Stomach (tissue), 9 donors: ENCODE results near the gene GPR35. TPM values are rescaled to one million over a fixed set of nuclear protein-coding genes. Genes with fewer than 3 reads are reported as not detected.
A peak's percentile ranks its signal among the peaks of the same experiment; 100 is the strongest.

Experiments used
- DNase-seq, 2 donors: peaks; one replicate each; pipeline versions ENCODE4 v3.0.0 to v3.0.0-alpha.2; 2013 to 2019
- H3K27ac ChIP-seq, 5 donors: fragments of 200-600 bp in 4 of 5; sonication (generic) in 4 of 5; one replicate each; pipeline ENCODE4 v1.5.1; 2013 to 2019; ENCODE audit warnings: mild to moderate bottlenecking in 1 of 5, moderate library complexity in 1 of 5
- H3K27me3 ChIP-seq, 3 donors: fragments of 200-600 bp; sonication (generic); one replicate each; pipeline ENCODE4 v1.5.1; 2017 to 2019; ENCODE audit warnings: mixed run types in 1 of 3
- H3K36me3 ChIP-seq, 4 donors: fragments of 200-600 bp; sonication (generic); 1 replicate in 3 of 4; 2 replicates in 1 of 4; pipeline ENCODE4 v1.5.1; 2016 to 2019
- H3K4me1 ChIP-seq, 4 donors: fragments of 200-600 bp; sonication (generic); one replicate each; pipeline ENCODE4 v1.5.1; 2016 to 2019
- H3K4me3 ChIP-seq, 4 donors: fragments of 200-600 bp; sonication (generic) in 3 of 4; one replicate each; pipeline ENCODE4 v1.5.1; 2016 to 2019; ENCODE audit warnings: mild to moderate bottlenecking in 1 of 4
- H3K9me3 ChIP-seq, 4 donors: fragments of 200-600 bp; sonication (generic); one replicate each; pipeline ENCODE4 v1.5.1; 2016 to 2019
- EP300 ChIP-seq: sonication (generic); formaldehyde crosslinking; IDR thresholded peaks from one replicate; pipeline ENCODE4 v1.6.1; 2017; ENCODE audit warnings: antibody characterized with exemption
- POLR2A ChIP-seq, 4 donors: fragments of 450-650 bp; IDR thresholded peaks; one replicate each; pipeline ENCODE4 v1.6.1; 2016; ENCODE audit warnings: antibody characterized with exemption in 4 of 4, control low read depth in 2 of 4, mild to moderate bottlenecking in 1 of 4, moderate library complexity in 1 of 4
- POLR2AphosphoS5 ChIP-seq, 3 donors: sonication (generic); formaldehyde crosslinking; IDR thresholded peaks; one replicate each; pipeline ENCODE4 v1.6.1; 2016; ENCODE audit warnings: antibody characterized with exemption in 3 of 3
- WGBS, 5 donors: extraction: QIAGEN DNeasy Blood & Tissue Kit in 3 of 5; methylation state at CpG; one replicate each; pipeline versions ENCODE4 v1.1.5 to v1.1.7; 2013 to 2018; 5-methylcytosine and 5-hydroxymethylcytosine counted together
- intact Hi-C: fragments of 100-400 bp; cut with DNase I; formaldehyde crosslinking; loops from one replicate; pipeline ENCODE4 v1.15.1; 2023; ENCODE audit warnings: low total_unique reads
- polyA plus RNA-seq, 3 donors: library from polyadenylated mRNA; stranded (reverse); fragments of 200-250 nt; gene quantifications; one replicate each; pipeline ENCODE4 v1.2.3, GENCODE V29; 2013
- total RNA-seq, 5 donors: library from RNA; depleted of rRNA; stranded (reverse); fragments of >200 nt; gene quantifications; one replicate each; pipeline versions ENCODE4 v1.1.0 to v1.2.3, GENCODE V29; 2014 to 2016
- TF ChIP-seq, protein P1 (sequence below), 7 experiments: fragments of 450-650 bp in 4 of 7; fragments of 200-600 bp in 3 of 7; sonication (generic) in 3 of 7; IDR thresholded peaks; one replicate each; pipeline ENCODE4 v1.5.1; 2016 to 2019; ENCODE audit warnings: antibody characterized with exemption in 7 of 7, control low read depth in 2 of 7, mild to moderate bottlenecking in 1 of 7
- donor health status: healthy with polysubstance abuse.
- donor health status: Bipolar disorder and iron deficiency.
- donor health status: healthy.

The GPR35 gene
- total and polyA plus RNA-seq, 8 donors, result 8.5 to 68.9 (median 12.9) TPM

DNA sequence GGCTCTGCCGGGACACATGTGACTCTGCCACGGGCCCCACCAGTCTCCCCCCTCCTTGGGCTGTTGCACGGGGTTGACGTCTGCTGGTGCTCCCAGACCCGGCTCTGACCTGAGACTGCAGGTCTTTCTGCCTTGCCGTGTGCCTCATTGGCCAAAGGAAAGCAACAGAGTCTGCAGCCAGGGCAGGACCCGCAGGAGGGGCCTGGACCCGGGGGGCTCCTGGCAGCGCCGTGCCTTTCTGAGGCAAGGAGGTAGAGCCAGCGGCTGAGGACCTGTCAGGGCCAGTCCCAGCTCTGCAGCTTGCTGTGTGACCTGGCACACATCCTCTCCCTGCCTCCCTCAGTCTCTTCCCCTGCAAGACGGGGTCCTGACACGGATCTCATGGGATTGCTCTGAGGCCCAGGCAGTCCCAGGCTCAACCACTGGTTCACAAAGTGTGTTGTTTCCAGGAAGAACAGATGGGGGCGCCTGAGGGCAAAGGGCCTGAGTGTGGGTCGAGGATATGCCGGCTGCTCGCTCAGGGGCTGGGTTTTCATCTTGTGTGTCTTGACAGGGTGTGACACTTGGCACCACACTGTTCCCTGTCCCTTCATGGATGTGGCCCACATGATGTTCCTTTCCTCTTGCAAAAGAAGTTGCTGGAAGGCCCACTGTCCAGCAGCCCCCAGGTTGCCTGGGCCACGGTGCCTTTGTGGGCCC is 29.8 kb upstream of the GPR35 start:
- intact Hi-C loops, result no loop called here
- H3K4me3 ChIP-seq, result peak overlapping the region in 1 of 4 donors; percentile 3
- H3K36me3 ChIP-seq, result peaks cover 16 to 97% (median 94%) of the 10 kb centered on the region in 4 donors
- TF ChIP-seq, protein P1, sequence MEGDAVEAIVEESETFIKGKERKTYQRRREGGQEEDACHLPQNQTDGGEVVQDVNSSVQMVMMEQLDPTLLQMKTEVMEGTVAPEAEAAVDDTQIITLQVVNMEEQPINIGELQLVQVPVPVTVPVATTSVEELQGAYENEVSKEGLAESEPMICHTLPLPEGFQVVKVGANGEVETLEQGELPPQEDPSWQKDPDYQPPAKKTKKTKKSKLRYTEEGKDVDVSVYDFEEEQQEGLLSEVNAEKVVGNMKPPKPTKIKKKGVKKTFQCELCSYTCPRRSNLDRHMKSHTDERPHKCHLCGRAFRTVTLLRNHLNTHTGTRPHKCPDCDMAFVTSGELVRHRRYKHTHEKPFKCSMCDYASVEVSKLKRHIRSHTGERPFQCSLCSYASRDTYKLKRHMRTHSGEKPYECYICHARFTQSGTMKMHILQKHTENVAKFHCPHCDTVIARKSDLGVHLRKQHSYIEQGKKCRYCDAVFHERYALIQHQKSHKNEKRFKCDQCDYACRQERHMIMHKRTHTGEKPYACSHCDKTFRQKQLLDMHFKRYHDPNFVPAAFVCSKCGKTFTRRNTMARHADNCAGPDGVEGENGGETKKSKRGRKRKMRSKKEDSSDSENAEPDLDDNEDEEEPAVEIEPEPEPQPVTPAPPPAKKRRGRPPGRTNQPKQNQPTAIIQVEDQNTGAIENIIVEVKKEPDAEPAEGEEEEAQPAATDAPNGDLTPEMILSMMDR (IDR thresholded peaks at IDR 0.05), result peak in 1 of 7 experiments; percentile 5
- TF ChIP-seq EP300 (no peak), POLR2A (IDR thresholded peaks at IDR 0.05) (no peak), POLR2AphosphoS5 (IDR thresholded peaks at IDR 0.05) (no peak)
- WGBS, 5 donors, result 59 to 82% (median 70%) methylated on average over 9 to 18 of the region's 18 CpGs
- peak overlapping the region in 2 of 5 donors; percentile 29 to 58 for H3K27ac ChIP-seq
- H3K4me1 ChIP-seq, result peaks cover 10 to 42% (median 33%) of the 10 kb centered on the region in 4 donors
- H3K27me3 ChIP-seq, result no peaks in the 10 kb centered on the region
- DNase-seq, result no peak
- H3K9me3 ChIP-seq, result no peaks in the 10 kb centered on the region

DNA sequence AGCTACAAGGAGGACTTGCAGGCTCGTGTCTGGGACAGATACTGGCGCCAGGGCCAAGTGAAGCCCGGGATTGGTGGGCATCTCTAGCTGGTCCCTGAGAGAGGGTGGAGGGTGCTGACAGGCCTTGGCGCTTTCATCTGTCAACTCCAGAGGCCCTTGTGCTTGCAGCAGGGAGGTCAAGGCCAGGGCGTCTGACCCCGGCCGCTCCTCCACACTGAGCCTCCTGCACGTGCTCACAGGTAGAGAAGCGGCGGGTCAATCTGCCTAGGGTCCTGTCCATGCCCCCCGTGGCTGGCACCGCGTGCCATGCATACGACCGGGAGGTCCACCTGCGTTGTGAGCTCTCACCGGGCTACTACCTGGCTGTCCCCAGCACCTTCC is 29.2 kb upstream of the GPR35 start:
- Histone ChIP-seq H3K4me3 (peak overlapping the region in 2 of 4 donors; percentile 3 to 14), H3K27ac (peak overlapping the region; percentile 14 to 58 (median 22)), H3K9me3 (no peaks in the 10 kb centered on the region), H3K4me1 (peaks cover 10 to 42% (median 33%) of the 10 kb centered on the region in 4 donors), H3K27me3 (no peaks in the 10 kb centered on the region), H3K36me3 (peaks cover 16 to 97% (median 92%) of the 10 kb centered on the region in 4 donors)
- DNase-seq, result no peak
- TF ChIP-seq POLR2AphosphoS5 (IDR thresholded peaks at IDR 0.05) (no peak), POLR2A (IDR thresholded peaks at IDR 0.05) (no peak), EP300 (no peak)
- TF ChIP-seq, protein P1 (IDR thresholded peaks at IDR 0.05), result no peak
- intact Hi-C loops, result no loop called here
- WGBS, 5 donors, result 45 to 80% (median 60%) methylated on average over 1 to 17 of the region's 17 CpGs

DNA sequence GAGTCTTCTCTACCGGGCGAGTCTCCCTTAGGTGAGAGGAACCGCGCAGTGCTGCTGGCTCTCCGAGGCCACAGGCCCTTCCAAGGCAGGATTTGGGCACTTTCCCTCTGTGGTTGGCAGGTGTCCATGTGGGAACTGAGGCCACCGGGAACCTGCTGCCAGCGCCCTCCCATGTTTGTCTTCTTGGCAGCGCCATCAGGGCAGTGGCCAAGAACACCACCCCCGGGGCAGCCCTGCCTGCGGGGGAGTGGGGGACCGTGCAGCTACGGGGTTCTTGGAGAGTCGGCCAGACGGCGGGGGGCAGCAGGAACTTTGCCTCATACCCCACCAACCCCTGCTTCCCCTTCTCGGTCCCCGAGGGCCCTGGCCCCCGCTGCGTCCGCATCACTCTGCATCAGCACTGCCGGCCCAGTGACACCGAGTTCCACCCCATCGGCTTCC is 28.8 kb upstream of the GPR35 start:
- H3K9me3 ChIP-seq, result no peaks in the 10 kb centered on the region
- intact Hi-C loops, result no loop called here
- peak in 1 of 2 donors; percentile 90 for DNase-seq
- H3K4me1 ChIP-seq, result peaks cover 10 to 42% (median 33%) of the 10 kb centered on the region in 4 donors
- 37 to 63% (median 57%) methylated on average over 20 to 23 of the region's 23 CpGs for WGBS, 5 donors
- peaks cover 16 to 96% (median 91%) of the 10 kb centered on the region in 4 donors for H3K36me3 ChIP-seq
- peak in 2 of 3 donors; percentile 7 to 40 for TF ChIP-seq POLR2AphosphoS5 (IDR thresholded peaks at IDR 0.05)
- no peak for TF ChIP-seq POLR2A (IDR thresholded peaks at IDR 0.05)
- no peaks in the 10 kb centered on the region for H3K27me3 ChIP-seq
- H3K27ac ChIP-seq, result peak overlapping the region in 4 of 5 donors; percentile 14 to 58 (median 26)
- peak overlapping the region in 2 of 4 donors; percentile 3 to 14 for H3K4me3 ChIP-seq

DNA sequence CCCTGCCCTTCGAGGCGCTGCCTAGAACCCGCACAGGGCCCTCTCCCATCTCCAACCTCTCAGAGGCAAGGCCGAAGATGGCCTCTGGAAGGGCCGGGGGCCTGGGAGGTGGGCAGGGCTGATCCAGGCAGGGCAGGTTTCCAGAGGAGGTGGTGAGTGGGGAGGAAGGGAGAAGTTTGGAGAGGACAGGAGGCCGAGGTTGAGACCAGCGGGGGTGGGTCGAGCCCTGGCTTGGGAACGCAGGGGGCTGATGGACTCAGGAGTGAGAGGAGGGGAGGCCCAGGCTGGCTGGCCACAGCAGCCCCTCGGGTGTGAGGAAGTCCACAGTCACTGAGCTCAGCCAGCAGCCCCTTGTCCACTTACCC is 28.2 kb upstream of the GPR35 start:
- intact Hi-C loops, result no loop called here
- TF ChIP-seq POLR2AphosphoS5 (IDR thresholded peaks at IDR 0.05) (no peak), POLR2A (IDR thresholded peaks at IDR 0.05) (no peak), EP300 (no peak)
- TF ChIP-seq, protein P1 (IDR thresholded peaks at IDR 0.05), result no peak
- Histone ChIP-seq H3K27ac (peak overlapping the region in 1 of 5 donors; percentile 58), H3K4me3 (no peak overlapping the region), H3K27me3 (no peaks in the 10 kb centered on the region), H3K9me3 (no peaks in the 10 kb centered on the region), H3K36me3 (peaks cover 16 to 96% (median 87%) of the 10 kb centered on the region in 4 donors), H3K4me1 (peaks cover 10 to 42% (median 33%) of the 10 kb centered on the region in 4 donors)
- WGBS, 5 donors, result 74 to 94% (median 82%) methylated on average over 9 to 10 of the region's 10 CpGs
- DNase-seq, result no peak
